Right lobe of liver (tissue), 6 donors: ENCODE measurements around the gene ZNF543. TPM values are rescaled to one million over a fixed set of nuclear protein-coding genes. Genes with fewer than 3 reads are reported as not detected.

ENCODE experiments used
- ATAC-seq, 4 donors: fragments of 200-7000 bp; cut with Tn5 transposase; one replicate each; pipeline ENCODE4 v1.9.1; 2020; ENCODE audit warnings: mild to moderate bottlenecking in 4 of 4, moderate library complexity in 4 of 4
- DNase-seq, 3 donors: peaks; one replicate each; pipeline ENCODE4 v3.0.0-alpha.2; 2020
- H3K27ac ChIP-seq, 3 donors: fragments of 200-600 bp; one replicate each; pipeline ENCODE4 v1.8.0; 2022
- H3K27me3 ChIP-seq, 2 donors: fragments of 200-600 bp; one replicate each; pipeline ENCODE4 v1.8.0; 2022
- H3K36me3 ChIP-seq, 4 donors: fragments of 200-600 bp; sonication (generic) in 1 of 4; one replicate each; pipeline versions ENCODE4 v1.5.1 to v1.8.0; 2017 to 2022; ENCODE audit warnings: control low read depth in 1 of 4
- H3K4me1 ChIP-seq, 4 donors: fragments of 200-600 bp; sonication (generic) in 1 of 4; one replicate each; pipeline versions ENCODE4 v1.5.1 to v1.8.0; 2017 to 2022; ENCODE audit warnings: control low read depth in 1 of 4
- H3K4me3 ChIP-seq, 3 donors: fragments of 200-600 bp; one replicate each; pipeline ENCODE4 v1.8.0; 2022
- H3K9me3 ChIP-seq, 4 donors: fragments of 200-600 bp; sonication (generic) in 1 of 4; one replicate each; pipeline versions ENCODE4 v1.5.1 to v1.8.0; 2017 to 2022; ENCODE audit warnings: control low read depth in 1 of 4
- CTCF ChIP-seq, 4 donors: fragments of 200-600 bp in 3 of 4; fragments of 450-650 bp in 1 of 4; IDR thresholded peaks; one replicate each; pipeline versions ENCODE4 v1.5.1 to v1.8.0; 2016 to 2022; ENCODE audit warnings: antibody characterized with exemption in 4 of 4, mild to moderate bottlenecking in 2 of 4
- POLR2A ChIP-seq: fragments of 450-650 bp; IDR thresholded peaks from one replicate; pipeline ENCODE4 v1.6.1; 2017; ENCODE audit warnings: antibody characterized with exemption, mild to moderate bottlenecking
- WGBS: methylation state at CpG from one replicate; pipeline ENCODE4 v1.1.6; 2018; ENCODE audit warnings: low coverage, low lambda C conversion rate; ENCODE audit not compliant: insufficient coverage; ENCODE audit errors: missing lambda C conversion rate; 5-methylcytosine and 5-hydroxymethylcytosine counted together
- intact Hi-C, 2 donors: fragments of 100-400 bp; cut with DNase I; formaldehyde crosslinking; loops; one replicate each; pipeline versions ENCODE4 v1.11.2 to v1.14.1; 2022
- total RNA-seq, 6 experiments: library from RNA; depleted of rRNA in 2 of 6; stranded (reverse); fragments of >200 nt in 2 of 6; fragmentation: NEBNext Ultra II Directional in 3 of 6; extraction: Animal tissue kit (Norgen Biotek cat#: 25700) in 3 of 6; gene quantifications; one replicate each; pipeline versions ENCODE4 v1.1.0 to v1.2.4, GENCODE V29; 2016 to 2023
- donor health status: DM: no; HTN: yes; CAD: no.
- donor health status: DM: no; HTN: no; CAD: no.
- donor health status: DM: no; HTN: no; CAD: no.
- donor health status: DM: no; HTN: yes; CAD: no.
- donor health status: DM: no; HTN: yes; CAD: no.

Gene ZNF543
- total RNA-seq, 6 experiments from 2014 or later, result 1.9 to 2.7 (median 2.4) TPM

- Histone ChIP-seq H3K4me1 (no peaks in the 10 kb centered on the region), H3K27ac (no peak overlapping the region), H3K4me3 (no peak overlapping the region), H3K27me3 (no peaks in the 10 kb centered on the region), H3K36me3 (no peaks in the 10 kb centered on the region), H3K9me3 (peaks cover 0 to 6% (median 0%) of the 10 kb centered on the region in 4 donors)
- TF ChIP-seq CTCF (IDR thresholded peaks at IDR 0.05) (no peak), POLR2A (no peak)
- 75% methylated on average over 2 of the region's 2 CpGs for WGBS
- DNase-seq (no peak), ATAC-seq (no peak)
- intact Hi-C loops, result no loop called here
Measured at GRCh38 chr19:57310792-57311191, 9.5 kb upstream of the ZNF543 start.

- 35% methylated on average over 4 of the region's 4 CpGs for WGBS
- Histone ChIP-seq H3K9me3 (peaks cover 0 to 5% (median 0%) of the 10 kb centered on the region in 4 donors), H3K27me3 (no peaks in the 10 kb centered on the region), H3K4me3 (no peak overlapping the region), H3K36me3 (no peaks in the 10 kb centered on the region), H3K4me1 (no peaks in the 10 kb centered on the region), H3K27ac (no peak overlapping the region)
- intact Hi-C loops, result no loop called here
- DNase-seq, result no peak
- TF ChIP-seq POLR2A, result no peak
- TF ChIP-seq CTCF (IDR thresholded peaks at IDR 0.05), result no peak
- ATAC-seq, result no peak
Measured at GRCh38 chr19:57314146-57314545, 6.1 kb upstream of the ZNF543 start.

- ATAC-seq, result no peak
- TF ChIP-seq POLR2A, result no peak
- TF ChIP-seq CTCF (IDR thresholded peaks at IDR 0.05), result no peak
- Histone ChIP-seq H3K36me3 (no peaks in the 10 kb centered on the region), H3K9me3 (no peaks in the 10 kb centered on the region), H3K4me3 (no peak overlapping the region), H3K27me3 (no peaks in the 10 kb centered on the region), H3K4me1 (peaks cover 0 to 15% (median 0%) of the 10 kb centered on the region in 4 donors), H3K27ac (no peak overlapping the region)
- no peak for DNase-seq
- intact Hi-C loops, result no loop called here
- 15% methylated on average over 20 of the region's 29 CpGs for WGBS
Measured at GRCh38 chr19:57317503-57317902, 2.8 kb upstream of the ZNF543 start.

GRCh38 chr19:57319869-57320179, 448 bp upstream of the ZNF543 start:
- peaks cover 0 to 15% (median 0%) of the 10 kb centered on the region in 4 donors for H3K4me1 ChIP-seq
- ATAC-seq (peak in 2 of 4 donors; percentile 42 to 52), DNase-seq (no peak)
- H3K36me3 ChIP-seq, result peaks cover 0 to 13% (median 2%) of the 10 kb centered on the region in 4 donors
- H3K9me3 ChIP-seq, result no peaks in the 10 kb centered on the region
- peak overlapping the region; percentile 58 to 81 (median 71) for H3K27ac ChIP-seq
- TF ChIP-seq CTCF (IDR thresholded peaks at IDR 0.05) (no peak), POLR2A (no peak)
- no peaks in the 10 kb centered on the region for H3K27me3 ChIP-seq
- WGBS, result no CpG with 5 or more reads among the region's 1 CpG
- intact Hi-C loops, result no loop called here
- peak overlapping the region; percentile 59 to 87 (median 77) for H3K4me3 ChIP-seq

- no peak for ATAC-seq
- H3K36me3 ChIP-seq, result peaks cover 0 to 26% (median 5%) of the 10 kb centered on the region in 4 donors
- H3K27me3 ChIP-seq, result no peaks in the 10 kb centered on the region
- TF ChIP-seq CTCF (IDR thresholded peaks at IDR 0.05), result no peak
- no peaks in the 10 kb centered on the region for H3K9me3 ChIP-seq
- WGBS, result 49% methylated on average over 8 of the region's 8 CpGs
- intact Hi-C loops, result no loop called here
- H3K27ac ChIP-seq, result no peak overlapping the region
- H3K4me1 ChIP-seq, result peaks cover 0 to 15% (median 0%) of the 10 kb centered on the region in 4 donors
- no peak for DNase-seq
- peak overlapping the region; percentile 59 to 87 (median 77) for H3K4me3 ChIP-seq
Measured at GRCh38 chr19:57321116-57321515, 844 bp downstream of the ZNF543 start.
